Suppressor macrophage treated with lipopolysaccharide for 4 hours (primary cell): ENCODE measurements around the gene TRIM73.
A peak's percentile ranks its signal among the peaks of the same experiment; 100 is the strongest.
"Not testable (repeated sequence)": the region's sequence is repeated elsewhere in the genome, so short reads cannot be mapped to it uniquely, and the experiment has no call there.

ENCODE experiments used
- DNase-seq: peaks from one replicate; pipeline ENCODE4 v3.0.0-alpha.2; 2020

TRIM73 gene

GRCh38 chr7:75415829-75416373, 20.5 kb downstream of the TRIM73 start:
- DNase-seq: not testable (repeated sequence)

- DNase-seq: not testable (repeated sequence)
These were observed 21.4 kb downstream of the TRIM73 start for GRCh38 chr7:75416787-75417186.

GRCh38 chr7:75418292-75418858, 22.9 kb downstream of the TRIM73 start:
- DNase-seq: not testable (repeated sequence)

GRCh38 chr7:75419210-75419609, 23.8 kb downstream of the TRIM73 start:
- DNase-seq: not testable (repeated sequence)

GRCh38 chr7:75419693-75420092, 24.3 kb downstream of the TRIM73 start:
- DNase-seq: not testable (repeated sequence)

GRCh38 chr7:75420152-75420551, 24.7 kb downstream of the TRIM73 start:
- not testable (repeated sequence) for DNase-seq

- not testable (repeated sequence) for DNase-seq
These were observed 26.6 kb downstream of the TRIM73 start for GRCh38 chr7:75421798-75422710.

- DNase-seq: not testable (repeated sequence)
These were observed 28.1 kb downstream of the TRIM73 start for GRCh38 chr7:75423481-75423880.

GRCh38 chr7:75439000-75439399, 43.6 kb downstream of the TRIM73 start:
- DNase-seq: not testable (repeated sequence)

GRCh38 chr7:75442101-75442464, 46.7 kb downstream of the TRIM73 start:
- not testable (repeated sequence) for DNase-seq

GRCh38 chr7:75442465-75443111, 47.2 kb downstream of the TRIM73 start:
- peak; percentile 4 for DNase-seq

- not testable (repeated sequence) for DNase-seq
These were observed 54.5 kb downstream of the TRIM73 start for GRCh38 chr7:75449946-75450345.

GRCh38 chr7:75452494-75452955, 57.1 kb downstream of the TRIM73 start:
- DNase-seq: not testable (repeated sequence)
